NCI-H510A treated with DMSO at 0.1 percent for 48 hours (cell line): ENCODE data around the gene SNX7.

ENCODE experiments used
- DNase-seq: peaks from one replicate; lab custom pipeline; 2025; lab: John Stamatoyannopoulos, UW

SNX7 gene

GRCh38 chr1:98697781-98698180 lies 36.3 kb downstream of the SNX7 start:
- DNase-seq: no peak

GRCh38 chr1:98698625-98699024 lies 37.1 kb downstream of the SNX7 start:
- no peak for DNase-seq

- DNase-seq: no peak
Measured at GRCh38 chr1:98700228-98700627, 38.7 kb downstream of the SNX7 start.

- DNase-seq: no peak
Measured at GRCh38 chr1:98702976-98703375, 41.5 kb downstream of the SNX7 start.

- DNase-seq: no peak
Measured at GRCh38 chr1:98704474-98704873, 43.0 kb downstream of the SNX7 start.

GRCh38 chr1:98704971-98705370 lies 43.5 kb downstream of the SNX7 start:
- DNase-seq: no peak

- no peak for DNase-seq
Measured at GRCh38 chr1:98705591-98705990, 44.1 kb downstream of the SNX7 start.

- no peak for DNase-seq
Measured at GRCh38 chr1:98706173-98706843, 44.8 kb downstream of the SNX7 start.

GRCh38 chr1:98707556-98707955 lies 46.0 kb downstream of the SNX7 start:
- DNase-seq: no peak

- DNase-seq: no peak
Measured at GRCh38 chr1:98709906-98710305, 48.4 kb downstream of the SNX7 start.

- no peak for DNase-seq
Measured at GRCh38 chr1:98723574-98723973, 62.1 kb downstream of the SNX7 start.

- DNase-seq: no peak
Measured at GRCh38 chr1:98732985-98733781, 71.7 kb downstream of the SNX7 start.

GRCh38 chr1:98733782-98734112 lies 72.2 kb downstream of the SNX7 start:
- DNase-seq: no peak

- DNase-seq: no peak
Measured at GRCh38 chr1:98735756-98736155, 74.2 kb downstream of the SNX7 start.

GRCh38 chr1:98737835-98738234 lies 76.3 kb downstream of the SNX7 start:
- DNase-seq: no peak

GRCh38 chr1:98739762-98740161 lies 78.2 kb downstream of the SNX7 start:
- DNase-seq: no peak

GRCh38 chr1:98741164-98741563 lies 79.6 kb downstream of the SNX7 start:
- no peak for DNase-seq

GRCh38 chr1:98749152-98749756 lies 87.7 kb downstream of the SNX7 start:
- peak; percentile 35 for DNase-seq

- no peak for DNase-seq
Measured at GRCh38 chr1:98754176-98754575, 92.7 kb downstream of the SNX7 start.

GRCh38 chr1:98761219-98761865 lies 99.8 kb downstream of the SNX7 start:
- DNase-seq: no peak

- no peak for DNase-seq
Measured at GRCh38 chr1:98763488-98764150, 102.1 kb downstream of the SNX7 start.

- no peak for DNase-seq
Measured at GRCh38 chr1:98764485-98764884, 103.0 kb downstream of the SNX7 start.
